A673 (cell line): ENCODE results near the gene LNPEP. TPM values are rescaled to one million over a fixed set of nuclear protein-coding genes. Genes with fewer than 3 reads are reported as not detected.
"Not testable (repeated sequence)": the region's sequence is repeated elsewhere in the genome, so short reads cannot be mapped to it uniquely, and the experiment has no call there.

Experiments
- BruUV-seq: library from RNA; stranded (reverse); fragments of 400-500 nt; replicated peaks from 2 replicates; lab custom pipeline; 2021; lab: Mats Ljungman, UMichigan
- CTCF ChIA-PET: fragments of 300-600 bp; sonication (Branson Sonifier 250); formaldehyde crosslinking; loops from one replicate; lab custom pipeline; 2022; ENCODE audit warnings: antibody characterized with exemption; lab: Charles Lee
- POLR2A ChIA-PET: fragments of 300-600 bp; sonication (Branson Sonifier 250); formaldehyde crosslinking; loops from one replicate; lab custom pipeline; 2022; ENCODE audit warnings: antibody characterized with exemption; ENCODE audit not compliant: low non-redundant PET; lab: Charles Lee
- DNase-seq: peaks from one replicate; pipeline ENCODE4 v3.0.0-alpha.2; 2015; ENCODE audit warnings: low spot score
- H3K27ac ChIP-seq: fragments of 200-600 bp; sonication (generic); 2 replicates; pipeline ENCODE4 v1.5.1; 2016; ENCODE audit warnings: mixed run types, low read depth, mild to moderate bottlenecking, mixed read lengths, antibody characterized with exemption, low read length; ENCODE audit not compliant: poor library complexity, severe bottlenecking
- H3K27me3 ChIP-seq: fragments of 200-600 bp; sonication (generic); replicated peaks from 2 replicates; pipeline ENCODE4 v1.6.1; 2017; ENCODE audit warnings: mixed run types, low read depth, mild to moderate bottlenecking, mixed read lengths, antibody characterized with exemption, low read length; ENCODE audit not compliant: insufficient read depth, poor library complexity
- H3K36me3 ChIP-seq: fragments of 200-600 bp; sonication (generic); 2 replicates; pipeline ENCODE4 v1.6.1; 2016; ENCODE audit warnings: mixed run types, mild to moderate bottlenecking, mixed read lengths, antibody characterized with exemption, low read length; ENCODE audit not compliant: insufficient read depth, poor library complexity, severe bottlenecking
- H3K4me1 ChIP-seq: fragments of 200-600 bp; sonication (generic); 2 replicates; pipeline ENCODE4 v1.6.1; 2017; ENCODE audit warnings: mixed run types, mild to moderate bottlenecking, mixed read lengths, antibody characterized with exemption, low read length; ENCODE audit not compliant: insufficient read depth, poor library complexity, severe bottlenecking
- H3K4me3 ChIP-seq: fragments of 200-600 bp; sonication (generic); 2 replicates; pipeline ENCODE4 v1.5.1; 2016; ENCODE audit warnings: low read depth, mixed run types, mild to moderate bottlenecking, mixed read lengths, low read length; ENCODE audit not compliant: poor library complexity, severe bottlenecking
- H3K9me3 ChIP-seq: fragments of 200-600 bp; sonication (generic); 2 replicates; pipeline ENCODE4 v1.6.1; 2016; ENCODE audit warnings: mixed run types, low read depth, mild to moderate bottlenecking, mixed read lengths, antibody characterized with exemption, low read length; ENCODE audit not compliant: poor library complexity, severe bottlenecking
- EZH2 ChIP-seq: fragments of 200-600 bp; sonication (generic); IDR thresholded peaks from 2 replicates; pipeline ENCODE4 v1.6.1; 2017; ENCODE audit warnings: borderline replicate concordance, low read depth, mild to moderate bottlenecking, mixed read lengths, antibody characterized with exemption, low read length; ENCODE audit not compliant: poor library complexity, severe bottlenecking
- intact Hi-C: fragments of 100-400 bp; cut with micrococcal nuclease; formaldehyde crosslinking; loops from one replicate; pipeline ENCODE4 v1.10.0; 2022; ENCODE audit not compliant: unreplicated experiment
- total RNA-seq: library from RNA; stranded (reverse); gene quantifications from 2 replicates; pipeline ENCODE4 v1.2.3, GENCODE V29; 2021
- TF ChIP-seq, protein P1 (sequence below): fragments of 300-800, 200-600 bp; sonication (generic); conservative IDR thresholded peaks from 2 replicates; pipeline ENCODE4 v1.5.1; 2017; ENCODE audit warnings: low read depth, mild to moderate bottlenecking, antibody characterized with exemption, low read length, moderate library complexity, mixed read lengths

LNPEP gene
- total RNA-seq, 1 experiment from 2014 or later: 10.3 TPM

GRCh38 chr5:96930589-96930988, 5.3 kb upstream of the LNPEP start:
- DNase-seq: no peak
- BruUV-seq: no TSS peak
- Histone ChIP-seq H3K36me3 (no peaks in the 10 kb centered on the region), H3K27me3 (no peaks in the 10 kb centered on the region), H3K4me3 (no peak overlapping the region), H3K4me1 (peaks cover 24% of the 10 kb centered on the region), H3K27ac (no peak overlapping the region), H3K9me3 (no peaks in the 10 kb centered on the region)
- intact Hi-C loops: no loop called here
- TF ChIP-seq EZH2: no peak
- TF ChIP-seq, protein P1, sequence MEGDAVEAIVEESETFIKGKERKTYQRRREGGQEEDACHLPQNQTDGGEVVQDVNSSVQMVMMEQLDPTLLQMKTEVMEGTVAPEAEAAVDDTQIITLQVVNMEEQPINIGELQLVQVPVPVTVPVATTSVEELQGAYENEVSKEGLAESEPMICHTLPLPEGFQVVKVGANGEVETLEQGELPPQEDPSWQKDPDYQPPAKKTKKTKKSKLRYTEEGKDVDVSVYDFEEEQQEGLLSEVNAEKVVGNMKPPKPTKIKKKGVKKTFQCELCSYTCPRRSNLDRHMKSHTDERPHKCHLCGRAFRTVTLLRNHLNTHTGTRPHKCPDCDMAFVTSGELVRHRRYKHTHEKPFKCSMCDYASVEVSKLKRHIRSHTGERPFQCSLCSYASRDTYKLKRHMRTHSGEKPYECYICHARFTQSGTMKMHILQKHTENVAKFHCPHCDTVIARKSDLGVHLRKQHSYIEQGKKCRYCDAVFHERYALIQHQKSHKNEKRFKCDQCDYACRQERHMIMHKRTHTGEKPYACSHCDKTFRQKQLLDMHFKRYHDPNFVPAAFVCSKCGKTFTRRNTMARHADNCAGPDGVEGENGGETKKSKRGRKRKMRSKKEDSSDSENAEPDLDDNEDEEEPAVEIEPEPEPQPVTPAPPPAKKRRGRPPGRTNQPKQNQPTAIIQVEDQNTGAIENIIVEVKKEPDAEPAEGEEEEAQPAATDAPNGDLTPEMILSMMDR: no peak
- ChIA-PET POLR2A (no interaction called here), CTCF (no interaction called here)

GRCh38 chr5:96931037-96931436, 4.8 kb upstream of the LNPEP start:
- BruUV-seq, DNase-seq, H3K36me3 ChIP-seq, H3K9me3 ChIP-seq, H3K27ac ChIP-seq, H3K27me3 ChIP-seq, CTCF ChIA-PET, POLR2A ChIA-PET, H3K4me3 ChIP-seq, intact Hi-C loops: not testable (repeated sequence)
- peaks cover 24% of the 10 kb centered on the region for H3K4me1 ChIP-seq

GRCh38 chr5:96931605-96932004, 4.3 kb upstream of the LNPEP start:
- Histone ChIP-seq H3K9me3 (no peaks in the 10 kb centered on the region), H3K4me3 (no peak overlapping the region), H3K4me1 (peaks cover 24% of the 10 kb centered on the region), H3K27ac (no peak overlapping the region), H3K36me3 (no peaks in the 10 kb centered on the region), H3K27me3 (no peaks in the 10 kb centered on the region)
- BruUV-seq: no TSS peak
- intact Hi-C loops: no loop called here
- DNase-seq: no peak
- CTCF ChIA-PET: no interaction called here
- POLR2A ChIA-PET: no interaction called here
- TF ChIP-seq EZH2: no peak
- TF ChIP-seq, protein P1: no peak

GRCh38 chr5:96932026-96932425, 3.9 kb upstream of the LNPEP start:
- intact Hi-C loops: no loop called here
- Histone ChIP-seq H3K4me3 (no peak overlapping the region), H3K27ac (no peak overlapping the region), H3K9me3 (no peaks in the 10 kb centered on the region), H3K4me1 (peaks cover 24% of the 10 kb centered on the region), H3K27me3 (no peaks in the 10 kb centered on the region), H3K36me3 (no peaks in the 10 kb centered on the region)
- CTCF ChIA-PET: no interaction called here
- TF ChIP-seq, protein P1: no peak
- TF ChIP-seq EZH2: no peak
- no TSS peak for BruUV-seq
- POLR2A ChIA-PET: no interaction called here
- no peak for DNase-seq
